ENCODE results near the gene RPS19.

Gene RPS19

DNA sequence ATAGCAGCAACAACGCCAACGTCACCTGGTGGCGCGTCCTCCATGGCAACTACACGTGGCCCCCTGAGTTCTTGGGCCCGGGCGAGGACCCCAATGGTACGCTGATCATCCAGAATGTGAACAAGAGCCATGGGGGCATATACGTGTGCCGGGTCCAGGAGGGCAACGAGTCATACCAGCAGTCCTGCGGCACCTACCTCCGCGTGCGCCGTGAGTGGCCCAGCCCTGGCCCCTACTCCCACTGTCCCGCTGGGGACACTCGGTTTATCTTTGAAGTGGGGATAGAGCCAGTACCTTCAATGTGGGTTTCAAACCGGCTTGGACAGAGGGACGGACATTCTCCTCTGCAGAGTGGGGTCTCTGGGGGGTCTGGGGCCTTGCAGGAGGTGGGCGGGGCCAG, 19.0 kb downstream of the RPS19 start:
- no peak for DNase-seq (ENCODE audit: low read depth, low spot score)

DNA sequence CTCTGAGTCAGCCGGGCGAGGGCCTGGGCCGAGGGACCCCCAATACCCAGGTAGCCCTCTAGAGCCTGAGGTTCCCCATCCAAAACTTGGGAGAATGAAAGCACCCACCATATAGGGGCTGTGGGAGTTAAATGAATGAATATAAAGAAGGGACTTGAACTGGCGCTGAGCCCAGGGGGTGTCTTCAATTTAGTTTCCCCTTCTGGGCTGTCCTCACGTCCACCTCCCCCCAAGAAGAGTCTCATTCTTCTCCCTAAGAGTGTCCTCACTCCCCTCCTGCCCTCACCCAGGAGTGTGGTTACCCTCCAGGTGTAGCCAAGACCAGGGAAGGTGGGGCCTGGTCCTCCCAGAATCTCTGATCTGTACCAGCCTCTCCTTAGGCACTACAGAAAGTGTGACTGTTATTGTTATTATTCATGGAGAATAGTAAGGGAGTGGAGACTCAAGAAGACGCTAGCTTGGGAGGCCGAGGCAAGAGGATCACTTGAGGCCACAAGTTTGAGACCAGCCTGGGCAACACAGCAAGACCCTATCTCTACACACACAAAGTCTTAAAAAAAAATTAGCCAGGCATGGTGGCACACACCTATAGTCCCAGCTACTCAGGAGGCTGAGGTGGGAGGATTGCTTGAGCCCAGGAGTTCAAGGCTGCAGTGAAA, 19.7 kb downstream of the RPS19 start:
- DNase-seq (ENCODE audit: low read depth, low spot score): no peak

- DNase-seq (ENCODE audit: low read depth, low spot score): no peak
These were observed 20.3 kb downstream of the RPS19 start for GRCh38 chr19:41880329-41880708.

- DNase-seq (ENCODE audit: low read depth, low spot score): no peak
These were observed 22.8 kb downstream of the RPS19 start, which contains the start of gene ARHGEF1 for GRCh38 chr19:41882568-41883462. ARHGEF1 (plus strand) TSS chr19:41883184; CDS start chr19:41888083, 4,899 bp downstream.

DNA sequence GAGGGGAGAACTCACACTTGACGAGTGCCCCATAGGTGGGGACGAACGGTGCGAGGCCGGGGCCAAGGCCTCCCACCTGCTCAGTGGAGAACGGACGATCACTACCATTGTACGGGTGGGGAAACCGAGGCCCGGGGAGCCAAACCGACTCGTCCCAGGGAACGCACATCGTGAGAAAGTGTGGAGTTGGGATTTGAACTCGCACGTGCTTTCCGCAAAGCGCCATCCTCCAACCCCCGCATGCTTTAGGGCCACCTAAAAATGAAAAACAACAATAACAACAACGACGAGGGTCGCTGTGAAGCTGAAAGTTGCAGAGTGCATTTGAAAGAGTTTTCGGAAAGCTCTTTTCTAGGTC, 23.4 kb downstream of the RPS19 start:
- DNase-seq (ENCODE audit: low read depth, low spot score): no peak

DNA sequence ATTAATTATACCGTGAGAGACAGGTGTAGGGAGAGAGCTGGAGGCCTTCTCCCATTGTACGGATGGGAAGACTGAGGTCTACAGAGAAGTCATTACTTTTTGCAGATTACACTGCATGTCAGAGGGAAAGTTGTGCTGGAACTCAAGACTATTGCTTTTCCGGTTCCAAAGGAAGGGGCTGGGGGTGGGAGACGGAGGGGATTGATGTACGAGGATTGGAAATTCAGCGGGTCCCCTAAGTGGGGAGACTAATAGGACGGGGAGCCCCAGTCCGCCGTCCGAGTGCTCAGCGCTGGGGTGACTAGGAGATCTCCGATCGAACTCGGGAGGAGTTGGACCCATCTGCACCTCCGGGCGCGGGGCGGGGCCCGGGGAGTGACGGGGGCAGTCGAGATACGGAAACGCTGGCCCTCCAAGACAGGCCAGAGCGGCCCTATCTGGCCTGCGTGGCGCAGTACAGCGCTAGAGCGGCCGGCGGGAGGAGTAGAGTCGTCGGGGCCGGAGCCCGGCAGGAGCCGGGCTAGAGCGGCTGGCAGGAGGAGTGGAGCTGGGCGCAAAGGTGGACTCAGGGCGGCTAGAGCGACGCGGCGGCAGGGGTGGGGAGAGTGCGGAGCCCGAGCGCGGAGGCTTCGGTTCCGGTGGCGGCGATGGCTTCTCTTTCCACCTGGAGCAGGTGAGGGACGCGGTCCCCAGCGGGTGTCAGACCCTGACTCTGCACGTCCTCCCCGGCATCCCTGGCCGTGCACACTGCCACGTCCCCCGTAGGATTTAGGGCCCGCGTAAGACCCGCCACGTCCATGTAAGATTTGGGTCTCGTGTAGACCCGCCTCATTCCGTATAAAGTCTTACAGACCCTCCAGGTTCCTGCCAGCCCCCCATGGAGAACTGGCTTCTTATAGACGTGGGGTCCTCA, 24.0 kb downstream of the RPS19 start:
- DNase-seq (ENCODE audit: low read depth, low spot score): peak; percentile 98

- DNase-seq (ENCODE audit: low read depth, low spot score): no peak
These were observed 27.0 kb downstream of the RPS19 start for GRCh38 chr19:41886761-41887710.

GRCh38 chr19:41887711-41888382, 27.8 kb downstream of the RPS19 start:
- DNase-seq (ENCODE audit: low read depth, low spot score): peak; percentile 80

DNA sequence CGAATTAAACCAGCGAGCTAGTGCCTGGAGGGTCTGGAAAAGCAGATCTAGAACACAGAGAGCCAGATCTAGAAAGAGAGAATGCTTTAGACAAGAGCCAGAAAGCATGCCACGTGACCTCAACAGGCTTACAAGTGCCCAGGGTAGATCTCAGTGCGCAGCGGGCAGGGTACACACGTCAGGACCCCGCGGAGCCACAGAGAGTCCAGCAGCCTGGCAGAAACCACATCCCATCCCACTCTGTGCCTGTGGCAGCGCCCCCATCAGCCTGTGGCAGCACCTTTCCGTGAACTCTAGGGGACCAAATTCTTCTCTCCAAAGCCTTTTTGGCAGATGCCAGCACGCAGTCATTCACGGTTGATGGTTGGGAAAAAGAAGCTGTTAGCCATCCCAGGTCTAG, 28.9 kb downstream of the RPS19 start:
- no peak for DNase-seq (ENCODE audit: low read depth, low spot score)

- no peak for DNase-seq (ENCODE audit: low read depth, low spot score)
These were observed 29.8 kb downstream of the RPS19 start for GRCh38 chr19:41889896-41890295.

DNA sequence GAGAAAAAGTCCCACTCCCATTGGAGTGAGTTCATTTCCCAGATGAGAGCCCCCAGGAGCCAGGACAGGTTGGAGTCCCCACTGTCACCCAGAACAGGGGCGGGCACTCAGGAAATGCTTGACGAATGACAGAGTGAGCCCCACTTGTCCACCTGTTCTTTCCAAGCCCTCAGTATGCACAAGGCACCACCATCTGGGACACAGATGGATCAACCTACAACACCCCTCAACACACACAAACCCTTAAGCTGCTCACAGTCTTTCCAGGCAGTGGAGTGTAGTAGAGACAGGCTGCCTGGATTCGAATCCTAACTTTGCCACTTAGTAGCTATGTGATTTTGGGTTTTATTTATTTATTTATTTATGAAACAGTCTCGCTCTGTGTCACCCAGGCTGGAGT, 30.9 kb downstream of the RPS19 start:
- no peak for DNase-seq (ENCODE audit: low read depth, low spot score)

DNA sequence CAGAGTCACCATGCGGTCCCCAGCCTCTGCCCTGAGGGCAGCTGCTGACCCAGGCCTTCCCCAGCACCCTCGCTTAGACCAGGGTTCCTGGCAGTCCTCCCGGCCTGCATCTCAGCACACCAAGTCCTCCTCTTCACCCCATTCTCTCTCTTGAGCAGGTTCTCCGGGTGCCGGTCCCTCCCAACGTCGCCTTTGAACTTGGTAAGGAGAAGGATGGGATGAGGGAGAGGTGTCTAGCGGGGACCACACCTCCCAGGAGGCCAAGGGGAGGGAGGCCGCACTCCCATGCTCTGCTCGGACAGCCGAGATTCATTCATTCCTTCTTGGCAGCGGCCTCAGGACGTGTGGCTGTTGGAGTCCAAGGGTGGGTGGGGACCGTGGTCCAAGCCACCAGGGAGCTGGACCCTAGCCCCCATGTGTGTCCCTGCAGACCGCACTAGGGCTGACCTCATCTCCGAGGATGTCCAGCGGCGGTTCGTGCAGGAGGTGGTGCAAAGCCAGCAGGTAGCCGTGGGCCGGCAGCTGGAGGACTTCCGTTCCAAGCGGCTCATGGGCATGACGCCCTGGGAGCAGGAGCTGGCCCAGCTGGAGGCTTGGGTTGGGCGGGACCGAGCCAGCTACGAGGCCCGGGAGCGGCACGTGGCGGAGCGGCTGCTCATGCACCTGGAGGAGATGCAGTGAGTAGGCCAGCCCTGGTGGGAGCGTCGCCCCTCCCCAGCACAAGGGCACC, 32.3 kb downstream of the RPS19 start:
- DNase-seq (ENCODE audit: low read depth, low spot score): no peak

DNA sequence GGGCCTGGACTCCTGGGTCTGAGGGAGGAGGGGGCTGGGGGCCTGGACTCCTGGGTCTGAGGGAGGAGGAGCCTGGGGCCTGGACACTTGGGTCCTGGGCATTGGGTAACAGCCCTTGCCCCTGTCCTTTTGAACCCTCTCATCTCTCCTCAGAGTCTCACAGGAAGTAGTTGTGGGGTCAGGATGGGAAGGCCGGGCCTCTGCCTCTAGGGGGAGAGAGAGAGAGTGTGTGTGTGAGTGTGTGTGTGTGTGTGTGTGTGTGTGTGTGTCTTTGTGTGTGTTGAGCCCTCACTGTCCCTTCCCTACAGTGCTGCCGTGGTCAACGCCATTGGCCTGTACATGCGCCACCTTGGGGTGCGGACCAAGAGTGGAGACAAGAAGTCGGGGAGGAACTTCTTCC, 33.8 kb downstream of the RPS19 start:
- DNase-seq (ENCODE audit: low read depth, low spot score): peak; percentile 47

- DNase-seq (ENCODE audit: low read depth, low spot score): no peak
These were observed 34.3 kb downstream of the RPS19 start for GRCh38 chr19:41894350-41894749.

GRCh38 chr19:41895745-41896580, 35.9 kb downstream of the RPS19 start:
- DNase-seq (ENCODE audit: low read depth, low spot score): no peak

DNA sequence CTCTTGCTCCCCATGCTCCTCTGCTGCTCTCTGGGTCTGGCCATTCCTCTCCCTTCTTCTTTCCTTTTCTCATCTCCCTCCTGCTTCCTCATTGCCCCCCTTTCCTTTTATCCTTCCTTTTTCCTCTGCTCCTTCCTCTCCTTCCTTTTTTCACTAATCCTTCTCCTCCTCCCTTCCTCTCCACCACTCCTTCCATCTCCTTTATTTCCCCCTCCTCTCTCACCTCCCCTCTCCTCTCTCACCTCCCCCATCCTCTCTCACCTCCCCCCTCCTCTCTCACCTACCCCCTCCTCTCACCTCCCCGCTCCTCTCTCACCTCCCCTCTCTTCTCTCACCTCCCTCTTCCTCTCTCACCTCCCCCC, 36.5 kb downstream of the RPS19 start:
- no peak for DNase-seq (ENCODE audit: low read depth, low spot score)

GRCh38 chr19:41897181-41897580, 37.1 kb downstream of the RPS19 start:
- no peak for DNase-seq (ENCODE audit: low read depth, low spot score)

DNA sequence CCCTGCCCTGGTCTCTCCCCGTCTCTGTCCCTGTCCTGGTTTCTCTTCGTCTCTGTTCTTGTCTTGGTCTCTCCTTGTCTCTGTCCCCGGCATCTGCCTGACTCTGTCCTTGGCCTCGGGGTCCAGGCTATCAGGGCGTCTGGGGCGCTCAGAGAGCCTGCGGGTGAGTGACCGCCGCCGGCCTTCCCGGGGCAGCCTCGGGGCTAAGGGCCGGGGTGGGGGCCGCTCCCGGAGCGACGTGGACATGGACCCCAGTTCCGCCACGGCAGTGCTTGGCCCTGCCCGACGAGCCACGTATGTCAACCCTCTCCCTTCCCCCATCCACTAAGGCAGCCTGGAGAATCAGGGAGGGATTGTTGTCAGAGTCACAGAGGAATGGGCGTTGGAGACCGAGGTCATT, 37.8 kb downstream of the RPS19 start:
- no peak for DNase-seq (ENCODE audit: low read depth, low spot score)

DNA sequence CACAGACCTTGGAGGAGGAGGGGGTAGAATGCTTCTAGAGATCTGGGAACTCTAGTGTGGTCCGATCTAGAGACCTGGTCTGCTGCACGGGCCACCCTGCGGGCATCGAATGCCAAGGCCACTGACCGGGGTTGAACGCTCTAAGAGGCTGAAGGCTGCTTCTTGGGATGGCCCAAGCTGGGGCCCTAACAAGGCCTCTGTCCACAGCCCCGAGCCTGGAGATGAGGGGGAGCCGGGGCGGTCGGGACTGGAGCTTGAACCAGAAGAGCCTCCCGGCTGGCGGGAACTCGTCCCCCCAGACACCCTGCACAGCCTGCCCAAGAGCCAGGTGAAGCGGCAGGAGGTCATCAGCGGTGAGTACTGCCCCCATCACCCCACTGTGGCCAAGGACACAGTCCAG, 38.2 kb downstream of the RPS19 start:
- DNase-seq (ENCODE audit: low read depth, low spot score): no peak

Measured in ELF-1 (cell line).